Thyroid gland (tissue), 4 donors: ENCODE data around the gene MAD2L1BP.

ENCODE experiments used
- CTCF ChIP-seq, 6 experiments: fragments of 200-600 bp in 3 of 6; fragments of 450-650 bp in 3 of 6; sonication (generic) in 3 of 6; IDR thresholded peaks; one replicate each; pipeline ENCODE4 v1.5.1; 2016 to 2019; ENCODE audit warnings: antibody characterized with exemption in 6 of 6, mild to moderate bottlenecking in 2 of 6, inconsistent platforms in 1 of 6, moderate library complexity in 1 of 6
- POLR2A ChIP-seq, 2 donors: fragments of 450-650 bp; IDR thresholded peaks; one replicate each; pipeline ENCODE4 v1.6.1; 2017; ENCODE audit warnings: antibody characterized with exemption in 2 of 2, mild to moderate bottlenecking in 2 of 2, moderate library complexity in 1 of 2

GRCh38 chr6:43606019-43606418 lies 29.6 kb upstream of the MAD2L1BP start:
- TF ChIP-seq CTCF (IDR thresholded peaks at IDR 0.05) (no peak), POLR2A (IDR thresholded peaks at IDR 0.05) (no peak)
